HL-60 (cell line): ENCODE measurements around the gene GALNT17.

Experiments
- DNase-seq, 2 experiments: peaks; one replicate each; pipeline ENCODE4 v3.0.0-alpha.2; 2010 to 2020; ENCODE audit warnings: low read depth in 1 of 2, low spot score in 1 of 2
- H3K27ac ChIP-seq: fragments of 250-450 bp; sonication (Bioruptor Pico); replicated peaks from 2 replicates; pipeline ENCODE4 v1.5.1; 2020; ENCODE audit warnings: mild to moderate bottlenecking, moderate library complexity
- H3K27me3 ChIP-seq: fragments of 250-450 bp; sonication (Bioruptor Pico); 2 replicates; pipeline ENCODE4 v1.5.1; 2021; ENCODE audit warnings: mild to moderate bottlenecking, moderate library complexity; ENCODE audit not compliant: insufficient read depth, poor library complexity, severe bottlenecking
- H3K4me3 ChIP-seq: replicated peaks from 2 replicates; pipeline ENCODE4 v1.5.1; 2011; ENCODE audit warnings: mild to moderate bottlenecking, control low read depth, low read length; ENCODE audit not compliant: insufficient read depth
- CTCF ChIP-seq: IDR thresholded peaks from one replicate; pipeline ENCODE4 v1.5.1; 2011; ENCODE audit warnings: low read length, control low read depth, inconsistent platforms; ENCODE audit not compliant: insufficient read depth
- GABPA ChIP-seq: IDR thresholded peaks from 2 replicates; pipeline ENCODE4 v1.6.1; 2012; ENCODE audit warnings: low read depth
- POLR2AphosphoS5 ChIP-seq: IDR thresholded peaks from 2 replicates; pipeline ENCODE4 v1.6.1; 2012; ENCODE audit warnings: low read depth
- REST ChIP-seq: IDR thresholded peaks from 2 replicates; pipeline ENCODE4 v1.6.1; 2012; ENCODE audit warnings: low read depth; ENCODE audit not compliant: insufficient replicate concordance
- SPI1 ChIP-seq: IDR thresholded peaks from 2 replicates; pipeline ENCODE4 v1.6.1; 2012; ENCODE audit warnings: low read depth, mild to moderate bottlenecking, borderline replicate concordance

Gene GALNT17

GRCh38 chr7:71303566-71303965, 171.6 kb downstream of the GALNT17 start:
- Histone ChIP-seq H3K27ac (no peak overlapping the region), H3K27me3 (no peaks in the 10 kb centered on the region), H3K4me3 (no peak overlapping the region)
- TF ChIP-seq GABPA (no peak), CTCF (no peak), REST (no peak), SPI1 (no peak), POLR2AphosphoS5 (no peak)
- DNase-seq: no peak

GRCh38 chr7:71308096-71308495, 176.2 kb downstream of the GALNT17 start:
- DNase-seq: no peak
- Histone ChIP-seq H3K27ac (no peak overlapping the region), H3K27me3 (no peaks in the 10 kb centered on the region), H3K4me3 (no peak overlapping the region)
- no peak for TF ChIP-seq SPI1
- TF ChIP-seq POLR2AphosphoS5: no peak
- no peak for TF ChIP-seq REST
- TF ChIP-seq GABPA: no peak
- no peak for TF ChIP-seq CTCF

- Histone ChIP-seq H3K27me3 (no peaks in the 10 kb centered on the region), H3K27ac (no peak overlapping the region), H3K4me3 (no peak overlapping the region)
- no peak for TF ChIP-seq GABPA
- TF ChIP-seq POLR2AphosphoS5: no peak
- TF ChIP-seq CTCF: no peak
- TF ChIP-seq REST: no peak
- no peak for TF ChIP-seq SPI1
- DNase-seq: no peak
Measured at GRCh38 chr7:71311576-71311975, 179.6 kb downstream of the GALNT17 start.
